ENCODE data around the gene UCK1.
"Not testable (repeated sequence)": the region's sequence is repeated elsewhere in the genome, so short reads cannot be mapped to it uniquely, and the experiment has no call there.

The UCK1 gene

DNA sequence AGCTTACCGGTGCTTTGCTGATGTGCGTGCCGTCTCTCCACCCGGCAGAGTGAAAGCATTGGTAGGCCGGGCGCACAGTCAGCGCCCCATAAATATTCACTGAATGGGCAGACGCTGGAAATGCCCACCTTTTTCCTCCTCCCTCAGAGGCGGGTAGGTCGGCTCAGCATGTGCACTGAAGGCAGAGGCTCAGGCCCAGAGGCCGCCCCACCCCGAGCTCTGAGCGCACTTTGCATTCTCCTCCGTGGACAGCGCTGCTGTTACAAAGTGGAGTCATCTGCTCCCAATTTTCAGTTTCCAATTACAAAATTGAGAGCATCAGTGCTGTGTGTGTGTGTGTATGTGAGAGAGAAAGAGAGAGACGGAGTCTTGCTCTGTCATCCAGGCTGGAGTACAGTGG, 10.6 kb downstream of the UCK1 start:
- DNase-seq (ENCODE audit: low spot score), result no peak
- TF ChIP-seq, protein P1, sequence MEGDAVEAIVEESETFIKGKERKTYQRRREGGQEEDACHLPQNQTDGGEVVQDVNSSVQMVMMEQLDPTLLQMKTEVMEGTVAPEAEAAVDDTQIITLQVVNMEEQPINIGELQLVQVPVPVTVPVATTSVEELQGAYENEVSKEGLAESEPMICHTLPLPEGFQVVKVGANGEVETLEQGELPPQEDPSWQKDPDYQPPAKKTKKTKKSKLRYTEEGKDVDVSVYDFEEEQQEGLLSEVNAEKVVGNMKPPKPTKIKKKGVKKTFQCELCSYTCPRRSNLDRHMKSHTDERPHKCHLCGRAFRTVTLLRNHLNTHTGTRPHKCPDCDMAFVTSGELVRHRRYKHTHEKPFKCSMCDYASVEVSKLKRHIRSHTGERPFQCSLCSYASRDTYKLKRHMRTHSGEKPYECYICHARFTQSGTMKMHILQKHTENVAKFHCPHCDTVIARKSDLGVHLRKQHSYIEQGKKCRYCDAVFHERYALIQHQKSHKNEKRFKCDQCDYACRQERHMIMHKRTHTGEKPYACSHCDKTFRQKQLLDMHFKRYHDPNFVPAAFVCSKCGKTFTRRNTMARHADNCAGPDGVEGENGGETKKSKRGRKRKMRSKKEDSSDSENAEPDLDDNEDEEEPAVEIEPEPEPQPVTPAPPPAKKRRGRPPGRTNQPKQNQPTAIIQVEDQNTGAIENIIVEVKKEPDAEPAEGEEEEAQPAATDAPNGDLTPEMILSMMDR (IDR thresholded peaks at IDR 0.05; ENCODE audit: extremely low read depth, missing control alignments), result no peak

DNA sequence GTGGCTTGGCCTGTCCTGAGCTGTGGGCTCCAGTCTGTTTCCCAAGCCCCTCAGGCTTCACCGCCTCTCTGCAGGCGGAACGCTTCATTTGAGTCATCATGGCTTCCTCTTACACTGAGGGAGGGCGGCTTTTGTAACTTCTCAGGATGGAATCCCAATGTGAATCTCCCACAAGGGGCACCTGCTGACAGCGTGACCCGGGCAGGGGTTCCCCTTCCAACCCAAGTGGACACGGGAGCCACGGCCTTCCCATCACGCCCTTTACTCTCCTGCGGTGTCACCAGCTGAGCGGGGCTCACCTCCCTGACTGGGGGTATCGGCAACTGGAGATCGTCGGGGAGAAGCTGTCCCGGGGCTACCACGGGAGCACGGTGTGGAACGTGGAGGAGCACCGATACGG, 12.5 kb downstream of the UCK1 start:
- no peak for DNase-seq (ENCODE audit: low spot score)
- TF ChIP-seq, protein P1 (IDR thresholded peaks at IDR 0.05; ENCODE audit: extremely low read depth, missing control alignments), result no peak

DNA sequence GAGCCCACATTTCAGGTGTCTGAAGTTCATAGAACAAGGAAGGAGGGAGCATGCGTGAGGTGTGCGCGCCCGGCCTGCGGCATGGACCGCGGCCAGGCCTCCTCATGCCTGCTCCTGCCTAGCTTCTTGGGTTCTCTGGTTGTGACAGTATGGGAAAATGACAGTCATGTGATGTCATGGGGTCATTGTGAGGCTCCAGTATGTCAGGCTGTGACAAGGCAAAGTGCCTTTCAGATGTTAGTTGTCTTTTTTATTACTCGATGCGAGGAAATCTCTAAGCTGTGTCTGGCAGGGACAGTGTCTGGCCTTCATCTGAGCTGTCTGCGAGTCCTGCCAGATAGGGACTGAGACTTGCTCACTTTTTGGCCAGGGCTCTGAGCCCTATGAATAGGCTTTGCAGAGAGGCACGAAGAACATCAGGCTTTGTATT, 13.3 kb downstream of the UCK1 start:
- no peak for DNase-seq (ENCODE audit: low spot score)
- TF ChIP-seq, protein P1 (IDR thresholded peaks at IDR 0.05; ENCODE audit: extremely low read depth, missing control alignments), result no peak

DNA sequence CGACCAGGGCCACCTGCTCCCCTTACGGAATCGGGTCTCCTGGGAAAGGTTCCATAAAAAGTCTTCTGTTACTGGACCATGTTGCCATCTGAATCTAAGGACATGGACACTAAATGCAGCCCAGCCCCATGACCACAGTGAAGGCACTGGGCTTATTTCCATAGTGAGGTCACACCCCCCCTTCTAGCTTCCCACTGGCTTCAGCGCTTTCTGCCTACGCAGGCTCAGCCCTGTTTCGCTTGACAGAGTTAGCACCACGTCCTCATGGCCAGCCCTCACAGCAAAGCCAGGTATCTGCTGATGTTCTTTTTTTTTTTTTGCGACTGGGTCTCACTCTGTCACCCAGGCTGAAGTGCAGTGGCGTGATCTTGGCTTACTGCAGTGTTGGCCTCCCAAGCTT, 14.1 kb downstream of the UCK1 start:
- TF ChIP-seq, protein P1 (IDR thresholded peaks at IDR 0.05; ENCODE audit: extremely low read depth, missing control alignments), result no peak
- no peak for DNase-seq (ENCODE audit: low spot score)

DNA sequence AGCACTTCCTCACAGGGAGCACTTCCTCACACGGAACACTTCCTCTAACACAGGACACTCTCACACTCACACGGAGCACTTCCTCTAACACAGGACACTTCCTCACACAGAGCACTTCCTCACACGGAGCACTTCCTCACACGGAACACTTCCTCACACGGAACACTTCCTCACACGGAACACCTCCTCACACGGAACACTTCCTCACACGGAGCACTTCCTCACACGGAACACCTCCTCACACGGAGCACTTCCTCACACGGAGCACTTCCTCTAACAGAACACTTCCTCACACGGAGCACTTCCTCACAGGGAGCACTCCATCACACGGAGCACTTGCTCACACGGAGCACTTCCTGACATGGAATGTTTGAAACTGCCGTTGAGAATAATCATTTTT, 15.0 kb downstream of the UCK1 start:
- TF ChIP-seq, protein P1 (IDR thresholded peaks at IDR 0.05; ENCODE audit: extremely low read depth, missing control alignments), result no peak
- DNase-seq (ENCODE audit: low spot score), result no peak

DNA sequence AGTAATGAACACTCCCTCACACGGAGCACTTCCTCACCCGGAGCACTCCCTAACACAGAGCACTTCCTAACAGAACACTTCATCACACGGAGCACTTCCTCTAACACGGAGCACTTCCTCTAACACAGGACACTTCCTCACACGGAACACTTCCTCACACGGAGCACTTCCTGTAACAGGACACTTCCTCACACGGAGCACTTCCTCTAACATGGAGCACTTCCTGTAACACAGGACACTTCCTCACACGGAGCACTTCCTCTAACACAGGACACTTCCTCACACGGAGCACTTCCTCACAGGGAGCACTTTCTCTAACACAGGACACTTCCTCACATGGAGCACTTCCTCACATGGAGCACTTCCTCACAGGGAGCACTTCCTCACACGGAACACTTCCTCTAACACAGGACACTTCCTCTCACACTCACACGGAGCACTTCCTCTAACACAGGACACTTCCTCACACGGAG, 15.5 kb downstream of the UCK1 start:
- DNase-seq (ENCODE audit: low spot score), result not testable (repeated sequence)

DNA sequence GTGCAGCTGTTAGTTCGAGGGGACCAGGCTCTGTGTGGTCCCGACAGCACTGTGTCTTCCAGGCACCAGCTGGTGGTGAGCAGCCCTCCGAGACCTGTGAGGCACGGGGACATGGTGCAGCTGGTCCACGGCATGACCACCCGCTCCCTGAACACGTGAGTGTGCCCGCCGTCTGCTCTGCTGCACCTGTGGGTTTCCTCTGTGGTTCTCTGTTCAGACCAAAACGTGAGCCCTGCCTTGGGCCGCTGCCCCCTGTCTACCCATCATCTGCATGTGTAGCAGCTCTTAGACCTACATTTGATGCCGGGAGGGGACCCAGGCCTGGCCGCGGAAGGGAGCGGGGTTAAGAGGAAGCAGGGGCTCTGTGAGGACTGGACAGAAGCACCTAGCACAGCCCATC, 17.9 kb downstream of the UCK1 start:
- TF ChIP-seq, protein P1 (IDR thresholded peaks at IDR 0.05; ENCODE audit: extremely low read depth, missing control alignments), result no peak
- DNase-seq (ENCODE audit: low spot score), result no peak

DNA sequence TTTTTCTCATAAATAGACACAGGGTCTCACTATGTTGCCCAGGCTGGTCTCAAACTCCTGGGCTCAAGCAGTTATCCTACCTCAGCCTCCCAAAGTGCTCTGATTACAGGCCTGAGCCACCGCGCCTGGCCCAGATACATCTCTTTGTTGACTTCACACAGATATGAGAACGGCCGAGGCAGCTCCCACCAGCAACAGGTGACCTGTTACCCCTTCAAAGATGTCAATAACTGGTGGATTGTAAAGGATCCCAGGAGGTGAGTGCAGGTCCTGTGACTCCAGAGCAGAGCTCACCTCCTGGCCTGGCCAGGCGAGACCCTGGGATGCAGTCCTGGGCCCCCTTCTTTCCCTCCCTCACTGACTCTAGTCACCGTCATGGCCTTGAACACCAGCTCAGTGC, 19.2 kb downstream of the UCK1 start:
- DNase-seq (ENCODE audit: low spot score), result no peak

More for the DNA sequence above, 19.2 kb downstream of the UCK1 start:
- TF ChIP-seq, protein P1 (IDR thresholded peaks at IDR 0.05; ENCODE audit: extremely low read depth, missing control alignments), result no peak
